AG10803 (cell line): ENCODE results near the gene INTS7.

Experiments used
- DNase-seq: peaks from one replicate; pipeline ENCODE4 v3.0.0; 2010; ENCODE audit warnings: low read depth
- H3K4me3 ChIP-seq: 2 replicates; pipeline ENCODE4 v1.5.1; 2011; ENCODE audit warnings: mild to moderate bottlenecking, low read length, control low read depth
- CTCF ChIP-seq: conservative IDR thresholded peaks from 2 replicates; pipeline ENCODE4 v1.5.1; 2011; ENCODE audit warnings: mild to moderate bottlenecking, low read length, control low read depth, inconsistent platforms

Gene INTS7

GRCh38 chr1:212073490-212073889, 38.1 kb upstream of the INTS7 start:
- peak; percentile 10; the same call in 1 of the 2 replicates for TF ChIP-seq CTCF
- H3K4me3 ChIP-seq = no peak overlapping the region
- peak; percentile 3 for DNase-seq

- no peak for DNase-seq
- no peak for TF ChIP-seq CTCF
- no peak overlapping the region for H3K4me3 ChIP-seq
Observed at GRCh38 chr1:212072047-212072446, 36.7 kb upstream of the INTS7 start.

- peak; percentile 70 for DNase-seq
- TF ChIP-seq CTCF = peak; percentile 90
- H3K4me3 ChIP-seq = no peak overlapping the region
Observed at GRCh38 chr1:212070720-212071302, 35.5 kb upstream of the INTS7 start.

GRCh38 chr1:212067787-212068186, 32.4 kb upstream of the INTS7 start:
- no peak for DNase-seq
- H3K4me3 ChIP-seq = no peak overlapping the region
- no peak for TF ChIP-seq CTCF

GRCh38 chr1:212062832-212063438, 27.6 kb upstream of the INTS7 start:
- peak; percentile 63 for DNase-seq
- TF ChIP-seq CTCF = peak; percentile 79
- H3K4me3 ChIP-seq = no peak overlapping the region

- no peak for TF ChIP-seq CTCF
- DNase-seq = no peak
- no peak overlapping the region for H3K4me3 ChIP-seq
Observed at GRCh38 chr1:212060632-212061472, 25.5 kb upstream of the INTS7 start.

- no peak for TF ChIP-seq CTCF
- no peak for DNase-seq
- H3K4me3 ChIP-seq = no peak overlapping the region
Observed at GRCh38 chr1:212055333-212055732, 20.0 kb upstream of the INTS7 start.
